CD8-positive, alpha-beta memory T cell (primary cell): ENCODE results near the gene SAFB. TPM values are rescaled to one million over a fixed set of nuclear protein-coding genes. Genes with fewer than 3 reads are reported as not detected.

Experiments used
- CTCF ChIA-PET: fragments of 350-600 bp; sonication (Branson Sonifier 250); formaldehyde crosslinking; loops from one replicate; lab custom pipeline; 2021; ENCODE audit warnings: antibody characterized with exemption; lab: Charles Lee
- POLR2A ChIA-PET: fragments of 350-600 bp; sonication (Branson Sonifier 250); formaldehyde crosslinking; loops from one replicate; lab custom pipeline; 2021; ENCODE audit warnings: antibody characterized with exemption; lab: Charles Lee
- DNase-seq, 5 donors: peaks; one replicate each; pipeline versions ENCODE4 v3.0.0 to v3.0.0-alpha.2; 2020 to 2022; ENCODE audit warnings: mixed read lengths in 1 of 5
- H3K27ac ChIP-seq: one replicate; pipeline ENCODE4 v1.7.0; 2013; ENCODE audit warnings: low read depth, mild to moderate bottlenecking, low read length, moderate library complexity
- H3K27me3 ChIP-seq: 2 replicates; pipeline ENCODE4 v1.7.0; 2013; ENCODE audit warnings: low read length, mild to moderate bottlenecking; ENCODE audit not compliant: insufficient read depth, poor library complexity, severe bottlenecking
- H3K36me3 ChIP-seq: 2 replicates; pipeline ENCODE4 v1.7.0; 2013; ENCODE audit warnings: mild to moderate bottlenecking, low read length, moderate library complexity; ENCODE audit not compliant: insufficient read depth
- H3K4me1 ChIP-seq: 2 replicates; pipeline ENCODE4 v1.7.0; 2013; ENCODE audit warnings: mild to moderate bottlenecking, low read length, moderate library complexity; ENCODE audit not compliant: insufficient read depth
- H3K4me3 ChIP-seq: 2 replicates; pipeline ENCODE4 v1.7.0; 2013; ENCODE audit warnings: mild to moderate bottlenecking, low read length
- H3K9me3 ChIP-seq: 2 replicates; pipeline ENCODE4 v1.7.0; 2013; ENCODE audit warnings: mild to moderate bottlenecking, low read length
- H3K27ac Mint-ChIP-seq, 8 donors: one replicate each; pipeline ENCODE4 v1.8.0; 2020 to 2021; ENCODE audit warnings: mixed read lengths in 8 of 8, mild to moderate bottlenecking in 6 of 8, inconsistent platforms in 3 of 8, moderate library complexity in 3 of 8
- H3K27me3 Mint-ChIP-seq, 2 donors: one replicate each; pipeline ENCODE4 v1.8.0; 2020 to 2021; ENCODE audit warnings: mixed read lengths in 2 of 2, mild to moderate bottlenecking in 1 of 2, moderate library complexity in 1 of 2
- H3K36me3 Mint-ChIP-seq, 3 donors: one replicate each; pipeline ENCODE4 v1.8.0; 2020 to 2021; ENCODE audit warnings: mixed read lengths in 3 of 3, inconsistent platforms in 1 of 3, mild to moderate bottlenecking in 1 of 3
- H3K4me1 Mint-ChIP-seq, 3 donors: one replicate each; pipeline ENCODE4 v1.8.0; 2020 to 2021; ENCODE audit warnings: mixed read lengths in 3 of 3, inconsistent platforms in 1 of 3, mild to moderate bottlenecking in 1 of 3
- H3K4me3 Mint-ChIP-seq, 7 donors: one replicate each; pipeline ENCODE4 v1.8.0; 2020 to 2021; ENCODE audit warnings: mixed read lengths in 7 of 7, mild to moderate bottlenecking in 6 of 7, moderate library complexity in 4 of 7, inconsistent platforms in 2 of 7
- H3K9me3 Mint-ChIP-seq, 5 donors: one replicate each; pipeline ENCODE4 v1.8.0; 2020 to 2022; ENCODE audit warnings: mixed read lengths in 5 of 5, mild to moderate bottlenecking in 3 of 5, moderate library complexity in 2 of 5, inconsistent platforms in 1 of 5
- polyA plus RNA-seq: library from polyadenylated mRNA; unstranded; fragments of 300-500 nt; fragmentation: Illumina TruSeq; gene quantifications from one replicate; pipeline ENCODE4 v1.2.3, GENCODE V29; 2021
- total RNA-seq, 2 experiments: library from RNA; stranded (reverse); gene quantifications; one replicate each; pipeline ENCODE4 v1.2.3, GENCODE V29; 2021

The SAFB gene
- total and polyA plus RNA-seq, 3 experiments from 2014 or later = 103 to 132 (median 124) TPM

DNA sequence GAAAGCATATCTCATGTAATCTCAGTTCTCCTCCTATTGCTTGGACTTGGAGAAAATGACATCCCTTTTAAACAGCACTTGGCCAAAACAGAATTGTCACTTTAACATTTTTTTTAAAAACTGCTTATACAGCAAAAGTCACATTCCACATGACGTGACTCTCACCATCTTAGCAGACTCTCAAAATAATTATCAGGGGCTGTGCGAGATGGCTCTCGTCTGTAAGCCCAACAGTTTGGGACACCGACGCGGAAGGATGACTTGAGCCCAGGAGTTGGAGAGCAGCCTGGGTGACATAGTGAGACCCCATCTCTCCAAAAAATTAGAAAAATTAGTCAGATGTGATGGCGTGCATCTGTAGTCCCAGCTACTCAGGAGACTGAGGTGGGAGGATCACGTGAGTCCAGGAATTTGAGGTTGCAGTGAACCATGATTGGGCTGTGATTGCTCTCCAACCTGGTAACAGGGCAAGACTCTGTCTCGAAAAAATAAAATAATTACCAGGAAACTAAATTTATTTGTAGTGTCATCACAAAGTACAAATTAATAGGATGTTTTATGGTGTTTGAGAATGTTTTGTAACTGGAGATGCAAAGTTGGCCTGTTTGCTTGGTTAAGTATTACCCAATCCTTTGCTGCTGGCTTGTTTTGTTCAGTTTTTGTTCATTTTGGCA, 8.8 kb downstream of the SAFB start:
- Mint-ChIP-seq H3K36me3 (peaks cover 5 to 71% (median 5%) of the 10 kb centered on the region in 3 donors), H3K27ac (peak overlapping the region in 6 of 8 donors; percentile 1 to 49 (median 26)), H3K9me3 (no peaks in the 10 kb centered on the region), H3K4me1 (peaks cover 64 to 93% (median 91%) of the 10 kb centered on the region in 3 donors), H3K4me3 (peak overlapping the region in 5 of 7 donors; percentile 2 to 54 (median 39)), H3K27me3 (no peaks in the 10 kb centered on the region)
- no peaks in the 10 kb centered on the region for H3K9me3 ChIP-seq
- H3K4me1 ChIP-seq = peaks cover 61% of the 10 kb centered on the region
- H3K36me3 ChIP-seq = peaks cover 22% of the 10 kb centered on the region
- H3K4me3 ChIP-seq = no peak overlapping the region
- H3K27ac ChIP-seq = no peak overlapping the region
- DNase-seq = no peak
- ChIA-PET POLR2A (no interaction called here), CTCF (interaction anchor here (1.4 kb wide), 1 partner anchor 58 kb away, joined by 3 read pairs; the partner anchor contains the start of gene RPL36)
- H3K27me3 ChIP-seq = no peaks in the 10 kb centered on the region

DNA sequence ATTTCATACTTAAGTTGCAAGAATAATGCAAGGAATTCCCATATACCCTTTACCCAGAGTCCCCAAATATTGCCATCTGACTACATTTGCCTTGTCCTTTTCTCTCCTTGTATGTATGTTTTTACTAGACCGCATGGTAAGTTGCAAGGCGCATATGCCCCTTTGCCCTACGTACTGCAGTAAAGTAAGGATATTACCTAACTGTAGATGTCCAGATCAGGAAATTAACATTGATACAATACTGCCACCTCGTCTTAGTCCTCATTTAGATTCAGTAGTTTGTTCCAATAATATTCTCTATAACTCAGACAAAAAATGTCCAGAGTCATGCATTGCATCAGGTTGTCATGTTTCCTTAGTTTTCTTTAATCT, 9.3 kb downstream of the SAFB start:
- no peak for DNase-seq
- Mint-ChIP-seq H3K4me1 (peaks cover 62 to 89% (median 87%) of the 10 kb centered on the region in 3 donors), H3K4me3 (peak overlapping the region in 4 of 7 donors; percentile 0 to 54 (median 20)), H3K27me3 (no peaks in the 10 kb centered on the region), H3K36me3 (peaks cover 5 to 66% (median 5%) of the 10 kb centered on the region in 3 donors), H3K9me3 (no peaks in the 10 kb centered on the region), H3K27ac (peak overlapping the region in 5 of 8 donors; percentile 2 to 49 (median 17))
- peaks cover 17% of the 10 kb centered on the region for H3K36me3 ChIP-seq
- no peak overlapping the region for H3K27ac ChIP-seq
- H3K4me1 ChIP-seq = peaks cover 56% of the 10 kb centered on the region
- ChIA-PET POLR2A (no interaction called here), CTCF (no interaction called here)
- no peak overlapping the region for H3K4me3 ChIP-seq
- H3K27me3 ChIP-seq = no peaks in the 10 kb centered on the region
- no peaks in the 10 kb centered on the region for H3K9me3 ChIP-seq

DNA sequence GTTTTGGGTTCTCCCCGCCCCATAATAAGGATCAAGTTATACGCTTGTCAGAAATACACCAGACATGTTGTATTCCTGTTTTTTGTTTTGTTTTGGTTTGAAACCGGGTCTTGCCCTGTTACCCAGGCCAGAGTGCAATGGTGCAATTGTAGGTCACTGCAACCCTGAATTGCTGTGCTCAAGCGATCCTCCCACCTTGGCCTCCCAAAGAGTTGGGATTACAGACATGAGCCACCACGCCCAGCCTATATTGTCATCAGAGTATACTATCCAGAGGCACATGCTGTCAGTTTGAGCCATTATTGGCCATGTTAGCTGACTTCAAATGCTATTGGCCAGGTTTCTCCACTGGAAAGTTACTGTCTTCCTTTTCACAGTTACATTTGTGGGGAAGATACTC, 9.8 kb downstream of the SAFB start:
- H3K36me3 ChIP-seq = peaks cover 13% of the 10 kb centered on the region
- CTCF ChIA-PET = no interaction called here
- POLR2A ChIA-PET = interaction anchor here (1.1 kb wide), 1 partner anchor 9 kb away, joined by 5 read pairs; no protein-coding TSS in a partner anchor
- H3K4me3 ChIP-seq = no peak overlapping the region
- H3K4me3 Mint-ChIP-seq = peak overlapping the region in 3 of 7 donors; percentile 0 to 64 (median 13)
- no peak for DNase-seq
- peaks cover 52% of the 10 kb centered on the region for H3K4me1 ChIP-seq
- H3K27me3 Mint-ChIP-seq = no peaks in the 10 kb centered on the region
- no peak overlapping the region for H3K27ac ChIP-seq
- peak overlapping the region in 4 of 8 donors; percentile 17 to 53 (median 36) for H3K27ac Mint-ChIP-seq
- H3K9me3 ChIP-seq = no peaks in the 10 kb centered on the region
- peaks cover 61 to 89% (median 87%) of the 10 kb centered on the region in 3 donors for H3K4me1 Mint-ChIP-seq
- no peaks in the 10 kb centered on the region for H3K27me3 ChIP-seq
- no peaks in the 10 kb centered on the region for H3K9me3 Mint-ChIP-seq
- H3K36me3 Mint-ChIP-seq = peaks cover 1 to 65% (median 3%) of the 10 kb centered on the region in 3 donors

DNA sequence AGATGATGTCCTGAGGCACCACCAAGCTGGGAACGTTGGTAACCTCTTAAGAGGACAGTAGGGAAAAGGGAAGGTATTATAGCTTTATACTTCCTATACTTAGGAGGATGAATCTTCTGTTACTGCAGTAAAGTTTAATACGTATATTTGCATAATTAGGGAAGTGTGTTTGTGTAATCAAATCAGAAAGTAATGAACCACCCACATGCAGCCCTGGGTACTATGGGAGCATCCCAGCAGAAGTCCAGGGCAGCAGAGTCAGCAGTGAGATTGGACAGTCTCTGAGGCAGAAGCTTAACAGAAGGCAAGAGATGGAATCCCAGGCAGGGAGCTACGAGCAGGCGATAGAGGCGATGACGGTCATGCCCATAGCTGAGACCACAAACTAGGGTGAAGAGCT, 12.5 kb downstream of the SAFB start:
- Histone ChIP-seq H3K4me3 (no peak overlapping the region), H3K4me1 (peaks cover 27% of the 10 kb centered on the region), H3K9me3 (no peaks in the 10 kb centered on the region), H3K27ac (no peak overlapping the region), H3K27me3 (no peaks in the 10 kb centered on the region), H3K36me3 (no peaks in the 10 kb centered on the region)
- Mint-ChIP-seq H3K4me1 (peaks cover 52 to 72% (median 72%) of the 10 kb centered on the region in 3 donors), H3K36me3 (peaks cover 0 to 51% (median 3%) of the 10 kb centered on the region in 3 donors), H3K9me3 (no peaks in the 10 kb centered on the region), H3K4me3 (peak overlapping the region in 1 of 7 donors; percentile 41), H3K27me3 (no peaks in the 10 kb centered on the region), H3K27ac (peak overlapping the region in 3 of 8 donors; percentile 43 to 79 (median 44))
- POLR2A ChIA-PET = interaction anchor here (1.3 kb wide), 1 partner anchor 11 kb away, joined by 9 read pairs; no protein-coding TSS in a partner anchor
- CTCF ChIA-PET = no interaction called here
- no peak for DNase-seq

- Mint-ChIP-seq H3K27ac (peak overlapping the region in 1 of 8 donors; percentile 18), H3K27me3 (peaks cover 0 to 2% of the 10 kb centered on the region in 2 donors), H3K4me1 (peaks cover 45 to 65% (median 60%) of the 10 kb centered on the region in 3 donors), H3K36me3 (peaks cover 0 to 53% (median 7%) of the 10 kb centered on the region in 3 donors), H3K9me3 (no peaks in the 10 kb centered on the region), H3K4me3 (no peak overlapping the region)
- Histone ChIP-seq H3K9me3 (no peaks in the 10 kb centered on the region), H3K27ac (no peak overlapping the region), H3K4me1 (peaks cover 12% of the 10 kb centered on the region), H3K36me3 (peaks cover 14% of the 10 kb centered on the region), H3K27me3 (no peaks in the 10 kb centered on the region), H3K4me3 (no peak overlapping the region)
- ChIA-PET CTCF (no interaction called here), POLR2A (no interaction called here)
- DNase-seq = no peak
Measured at GRCh38 chr19:5637971-5638370, 15.1 kb downstream of the SAFB start.

DNA sequence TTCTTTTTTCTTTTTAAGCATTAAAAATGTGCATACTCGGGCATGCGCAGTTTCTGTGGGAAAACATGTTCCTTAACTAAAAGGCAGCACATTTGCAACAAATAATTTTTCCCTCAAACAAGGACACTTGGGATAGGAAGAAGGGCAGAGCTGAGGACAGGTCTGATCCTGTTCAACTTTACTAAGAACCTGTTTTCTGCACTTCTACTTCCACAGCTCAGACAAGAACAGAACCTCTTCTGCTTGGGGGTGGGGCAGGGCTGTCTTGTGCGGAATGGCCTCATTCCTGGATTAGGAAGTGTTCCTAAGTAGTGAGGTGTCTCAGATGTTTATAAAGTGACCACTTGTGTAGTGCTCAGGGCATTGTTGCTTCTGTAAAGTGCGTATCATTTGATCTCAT, 18.3 kb downstream of the SAFB start:
- H3K9me3 ChIP-seq = no peaks in the 10 kb centered on the region
- H3K4me1 ChIP-seq = peaks cover 3% of the 10 kb centered on the region
- CTCF ChIA-PET = no interaction called here
- no peak overlapping the region for H3K4me3 ChIP-seq
- peaks cover 0 to 2% of the 10 kb centered on the region in 2 donors for H3K27me3 Mint-ChIP-seq
- H3K27me3 ChIP-seq = no peaks in the 10 kb centered on the region
- H3K4me1 Mint-ChIP-seq = peaks cover 44 to 62% (median 51%) of the 10 kb centered on the region in 3 donors
- H3K4me3 Mint-ChIP-seq = peak overlapping the region in 1 of 7 donors; percentile 20
- DNase-seq = no peak
- peak overlapping the region in 2 of 8 donors; percentile 69 to 82 for H3K27ac Mint-ChIP-seq
- H3K36me3 Mint-ChIP-seq = peaks cover 4 to 67% (median 11%) of the 10 kb centered on the region in 3 donors
- POLR2A ChIA-PET = no interaction called here
- H3K27ac ChIP-seq = no peak overlapping the region
- no peaks in the 10 kb centered on the region for H3K9me3 Mint-ChIP-seq
- H3K36me3 ChIP-seq = peaks cover 40% of the 10 kb centered on the region

- no peaks in the 10 kb centered on the region for H3K9me3 Mint-ChIP-seq
- CTCF ChIA-PET = no interaction called here
Measured at GRCh38 chr19:5642204-5642603, 19.3 kb downstream of the SAFB start.

GRCh38 chr19:5643060-5643459, 20.2 kb downstream of the SAFB start:
- POLR2A ChIA-PET = no interaction called here
- no peak overlapping the region for H3K27ac ChIP-seq
- CTCF ChIA-PET = no interaction called here
- no peaks in the 10 kb centered on the region for H3K9me3 ChIP-seq
- peaks cover 3% of the 10 kb centered on the region for H3K4me1 ChIP-seq
- H3K27me3 Mint-ChIP-seq = peaks cover 0 to 3% of the 10 kb centered on the region in 2 donors
- peaks cover 4 to 79% (median 24%) of the 10 kb centered on the region in 3 donors for H3K36me3 Mint-ChIP-seq
- peaks cover 41 to 57% (median 43%) of the 10 kb centered on the region in 3 donors for H3K4me1 Mint-ChIP-seq
- H3K27me3 ChIP-seq = no peaks in the 10 kb centered on the region
- DNase-seq = no peak
- H3K9me3 Mint-ChIP-seq = no peaks in the 10 kb centered on the region
- peaks cover 59% of the 10 kb centered on the region for H3K36me3 ChIP-seq
- no peak overlapping the region for H3K4me3 Mint-ChIP-seq
- H3K27ac Mint-ChIP-seq = no peak overlapping the region
- H3K4me3 ChIP-seq = no peak overlapping the region

More at GRCh38 chr19:5642204-5642603, 19.3 kb downstream of the SAFB start:
- peaks cover 4 to 77% (median 19%) of the 10 kb centered on the region in 3 donors for H3K36me3 Mint-ChIP-seq
- no peak overlapping the region for H3K4me3 ChIP-seq
- H3K4me1 ChIP-seq = peaks cover 3% of the 10 kb centered on the region
- H3K9me3 ChIP-seq = no peaks in the 10 kb centered on the region
- peak overlapping the region in 2 of 8 donors; percentile 33 to 76 for H3K27ac Mint-ChIP-seq
- peaks cover 50% of the 10 kb centered on the region for H3K36me3 ChIP-seq
- peaks cover 47 to 64% (median 49%) of the 10 kb centered on the region in 3 donors for H3K4me1 Mint-ChIP-seq
- H3K27me3 Mint-ChIP-seq = peaks cover 0 to 2% of the 10 kb centered on the region in 2 donors
- POLR2A ChIA-PET = no interaction called here
- H3K4me3 Mint-ChIP-seq = no peak overlapping the region
- no peak for DNase-seq
- no peaks in the 10 kb centered on the region for H3K27me3 ChIP-seq
- no peak overlapping the region for H3K27ac ChIP-seq
